PC-9 (cell line): ENCODE measurements around the gene PRPF40A.

Experiments
- CTCF ChIP-seq: fragments of 200-600 bp; sonication (generic); conservative IDR thresholded peaks from 2 replicates; pipeline ENCODE4 v1.6.1; 2017; ENCODE audit warnings: mixed run types, antibody characterized with exemption, mild to moderate bottlenecking, moderate library complexity
- EZH2 ChIP-seq: fragments of 200-600 bp; sonication (generic); IDR thresholded peaks from 2 replicates; pipeline ENCODE4 v1.8.0; 2017; ENCODE audit warnings: antibody characterized with exemption, low read depth

DNA sequence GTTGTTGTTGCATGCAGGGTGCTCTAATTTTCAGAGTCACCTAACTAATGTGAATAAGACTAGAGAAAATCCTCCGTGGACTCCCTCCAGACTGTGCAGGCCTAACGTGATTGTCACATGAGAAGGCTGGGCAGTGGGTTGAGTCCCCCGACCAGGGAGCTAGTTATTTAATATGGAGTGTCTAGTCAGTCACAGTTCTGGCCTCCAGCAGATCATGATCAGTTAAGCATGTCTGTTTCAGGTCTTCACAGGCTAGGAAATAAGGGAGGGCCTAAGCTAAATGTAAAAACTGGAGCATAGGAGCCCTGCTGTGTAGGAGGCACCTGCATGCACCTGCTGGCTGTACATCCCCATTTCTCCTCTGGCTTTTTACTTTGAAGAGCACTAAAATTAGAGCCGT lies 86.8 kb downstream of the PRPF40A start:
- TF ChIP-seq CTCF = no peak
- TF ChIP-seq EZH2 = no peak
